ENCODE results near the gene ST6GALNAC4. TPM values are rescaled to one million over a fixed set of nuclear protein-coding genes. Genes with fewer than 3 reads are reported as not detected.

The ST6GALNAC4 gene
- total RNA-seq, 1 experiment from 2014 or later = 15.4 TPM

GRCh38 chr9:127876764-127877562, 39.9 kb downstream of the ST6GALNAC4 start:
- peak overlapping the region; percentile 91 for H3K4me2 ChIP-seq (ENCODE audit: insufficient read depth, insufficient read length, low read length)
- Mint-ChIP-seq H3K27ac (no peak overlapping the region), H3K9me3 (no peaks in the 10 kb centered on the region), H3K4me1 (peaks cover 2 to 17% of the 10 kb centered on the region in 2 experiments; a peak in 3 of 4 replicates), H3K4me3 (peak overlapping the region; percentile 77 to 89), H3K36me3 (ENCODE audit: insufficient read depth in 1 of 3, low read depth in 3 of 3) (peaks cover 0 to under 1% (median 0%) of the 10 kb centered on the region in 3 experiments; a peak in 2 of 7 replicates), H3K27me3 (ENCODE audit: low read depth) (no peaks in the 10 kb centered on the region; the same call in 1 of the 2 replicates)
- H4K20me1 ChIP-seq (ENCODE audit: control insufficient read depth, insufficient read depth, insufficient read length) = no peaks in the 10 kb centered on the region
- no peak for TF ChIP-seq CTCF (conservative IDR thresholded peaks at IDR 0.05)
- no peak overlapping the region for H3K4ac ChIP-seq (ENCODE audit: low read depth, low read length)
- no peaks in the 10 kb centered on the region for H3K4me1 ChIP-seq (ENCODE audit: insufficient read depth, low read length)
- H3T11ph ChIP-seq (ENCODE audit: low read length) = no peak overlapping the region
- peaks cover 12% of the 10 kb centered on the region for H3K23me2 ChIP-seq (ENCODE audit: insufficient read length, low read depth, low read length, poor library complexity, severe bottlenecking)
- no peak overlapping the region for H4K5ac ChIP-seq (ENCODE audit: insufficient read length, low read depth, low read length)
- H3K9me3 ChIP-seq (ENCODE audit: control insufficient read depth, low read depth, low read length) = no peaks in the 10 kb centered on the region
- no peak overlapping the region for H2BK20ac ChIP-seq (ENCODE audit: low read depth, low read length, poor library complexity, severe bottlenecking)
- H2BK120ac ChIP-seq (ENCODE audit: low read depth, low read length, poor library complexity, severe bottlenecking) = no peak overlapping the region
- no peak overlapping the region for H3K18ac ChIP-seq (ENCODE audit: insufficient read length, low read depth, low read length)
- H2BK5ac ChIP-seq (ENCODE audit: insufficient read length, low read length) = no peak overlapping the region
- no peaks in the 10 kb centered on the region for H3K27me3 ChIP-seq (ENCODE audit: insufficient read depth, low read length)
- no peaks in the 10 kb centered on the region for H3K79me1 ChIP-seq (ENCODE audit: insufficient read depth, low read depth, low read length, poor library complexity, severe bottlenecking)
- H4K91ac ChIP-seq (ENCODE audit: insufficient read length, low read depth, low read length) = no peak overlapping the region
- H2BK15ac ChIP-seq (ENCODE audit: low read depth, low read length) = no peak overlapping the region
- no peak for DNase-seq
- H2BK12ac ChIP-seq (ENCODE audit: insufficient read length, low read depth, low read length) = no peak overlapping the region
- H3K27ac ChIP-seq (ENCODE audit: insufficient read length, low read depth, low read length) = no peak overlapping the region
- H3K56ac ChIP-seq (ENCODE audit: insufficient read length, low read depth, low read length) = no peak overlapping the region
- no peak overlapping the region for H2AK5ac ChIP-seq (ENCODE audit: insufficient read length, low read length)
- no peak overlapping the region for H3K23ac ChIP-seq (ENCODE audit: insufficient read length, low read depth, low read length)
- WGBS (ENCODE audit: extremely low coverage, insufficient read length, low lambda C conversion rate) = no CpG with 5 or more reads among the region's 26 CpGs
- no peak overlapping the region for H4K8ac ChIP-seq (replicated peaks; ENCODE audit: insufficient read length, low read depth, low read length)
- no peak overlapping the region for H3K9ac ChIP-seq (ENCODE audit: extremely low read depth, insufficient read length, low read length)
- peak overlapping the region; percentile 58; the same call in 1 of the 2 replicates for H3K14ac ChIP-seq (ENCODE audit: insufficient read depth, low read length)
- H3K79me2 ChIP-seq (ENCODE audit: insufficient read depth, low read length) = no peaks in the 10 kb centered on the region
- H2AFZ ChIP-seq (ENCODE audit: low read length) = no peak overlapping the region

All from H9 (cell line).